OCI-LY7 (cell line): ENCODE results near the gene SLC9A9.

Source experiments
- EZH2phosphoT487 ChIP-seq: fragments of 200-600 bp; sonication (generic); IDR thresholded peaks from 2 replicates; pipeline ENCODE4 v1.6.1; 2018; ENCODE audit warnings: low read depth, borderline replicate concordance, mild to moderate bottlenecking, mixed run types, antibody characterized with exemption, low read length, moderate library complexity, mixed read lengths
- TF ChIP-seq, protein P1 (sequence below): fragments of 200-600 bp; sonication (generic); conservative IDR thresholded peaks from 2 replicates; pipeline ENCODE4 v1.5.1; 2014; ENCODE audit warnings: mild to moderate bottlenecking, antibody characterized with exemption, low read length, moderate library complexity, mixed read lengths

- TF ChIP-seq, protein P1, sequence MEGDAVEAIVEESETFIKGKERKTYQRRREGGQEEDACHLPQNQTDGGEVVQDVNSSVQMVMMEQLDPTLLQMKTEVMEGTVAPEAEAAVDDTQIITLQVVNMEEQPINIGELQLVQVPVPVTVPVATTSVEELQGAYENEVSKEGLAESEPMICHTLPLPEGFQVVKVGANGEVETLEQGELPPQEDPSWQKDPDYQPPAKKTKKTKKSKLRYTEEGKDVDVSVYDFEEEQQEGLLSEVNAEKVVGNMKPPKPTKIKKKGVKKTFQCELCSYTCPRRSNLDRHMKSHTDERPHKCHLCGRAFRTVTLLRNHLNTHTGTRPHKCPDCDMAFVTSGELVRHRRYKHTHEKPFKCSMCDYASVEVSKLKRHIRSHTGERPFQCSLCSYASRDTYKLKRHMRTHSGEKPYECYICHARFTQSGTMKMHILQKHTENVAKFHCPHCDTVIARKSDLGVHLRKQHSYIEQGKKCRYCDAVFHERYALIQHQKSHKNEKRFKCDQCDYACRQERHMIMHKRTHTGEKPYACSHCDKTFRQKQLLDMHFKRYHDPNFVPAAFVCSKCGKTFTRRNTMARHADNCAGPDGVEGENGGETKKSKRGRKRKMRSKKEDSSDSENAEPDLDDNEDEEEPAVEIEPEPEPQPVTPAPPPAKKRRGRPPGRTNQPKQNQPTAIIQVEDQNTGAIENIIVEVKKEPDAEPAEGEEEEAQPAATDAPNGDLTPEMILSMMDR, result no peak
- no peak for TF ChIP-seq EZH2phosphoT487
Observed at GRCh38 chr3:143839980-143840379, 8.3 kb downstream of the SLC9A9 start.
